Caco-2 (cell line): ENCODE measurements around the gene IL18R1. TPM values are rescaled to one million over a fixed set of nuclear protein-coding genes. Genes with fewer than 3 reads are reported as not detected.

Experiments used
- BruUV-seq: library from RNA; stranded (reverse); fragments of 400-500 nt; replicated peaks from 2 replicates; lab custom pipeline; 2021; lab: Mats Ljungman, UMichigan
- CTCF ChIA-PET: fragments of 300-600 bp; sonication (Branson Sonifier 250); formaldehyde crosslinking; loops from one replicate; lab custom pipeline; 2022; ENCODE audit warnings: antibody characterized with exemption; lab: Charles Lee
- POLR2A ChIA-PET: fragments of 300-600 bp; sonication (Branson Sonifier 250); formaldehyde crosslinking; loops from one replicate; lab custom pipeline; 2022; ENCODE audit warnings: antibody characterized with exemption; lab: Charles Lee
- DNase-seq, 2 experiments: peaks; one replicate each; pipeline versions ENCODE4 v3.0.0 to v3.0.0-alpha.2; 2020 to 2022
- H3K27me3 ChIP-seq: replicated peaks from 2 replicates; pipeline ENCODE4 v1.6.0; 2011; ENCODE audit warnings: low read length; ENCODE audit not compliant: control insufficient read depth, insufficient read depth
- H3K36me3 ChIP-seq: 2 replicates; pipeline ENCODE4 v1.5.1; 2011; ENCODE audit warnings: low read length; ENCODE audit not compliant: control insufficient read depth, insufficient read depth
- H3K4me1 ChIP-seq: fragments of 250-450 bp; sonication (Bioruptor Pico); 2 replicates; pipeline ENCODE4 v1.5.1; 2020; ENCODE audit warnings: mild to moderate bottlenecking
- H3K4me3 ChIP-seq: 2 replicates; pipeline ENCODE4 v1.5.1; 2011; ENCODE audit warnings: low read depth, mild to moderate bottlenecking, control low read depth, low read length
- H3K9me3 ChIP-seq: fragments of 250-450 bp; sonication (Bioruptor Pico); 2 replicates; pipeline ENCODE4 v1.5.1; 2020; ENCODE audit warnings: mild to moderate bottlenecking, moderate library complexity
- H3K27ac Mint-ChIP-seq: one replicate; pipeline ENCODE4 v1.8.0; 2022; ENCODE audit warnings: mixed read lengths; ENCODE audit not compliant: unreplicated experiment
- H3K27me3 Mint-ChIP-seq: one replicate; pipeline ENCODE4 v1.8.0; 2022; ENCODE audit warnings: mixed read lengths; ENCODE audit not compliant: insufficient read depth, unreplicated experiment
- H3K36me3 Mint-ChIP-seq: one replicate; pipeline ENCODE4 v1.8.0; 2022; ENCODE audit warnings: mild to moderate bottlenecking, mixed read lengths; ENCODE audit not compliant: insufficient read depth, unreplicated experiment
- H3K4me1 Mint-ChIP-seq: one replicate; pipeline ENCODE4 v1.8.0; 2022; ENCODE audit warnings: low read depth, mixed read lengths; ENCODE audit not compliant: unreplicated experiment
- H3K4me3 Mint-ChIP-seq: one replicate; pipeline ENCODE4 v1.8.0; 2022; ENCODE audit warnings: mild to moderate bottlenecking, moderate library complexity, mixed read lengths; ENCODE audit not compliant: unreplicated experiment
- H3K9me3 Mint-ChIP-seq: one replicate; pipeline ENCODE4 v1.8.0; 2022; ENCODE audit warnings: mixed read lengths; ENCODE audit not compliant: unreplicated experiment
- CTCF ChIP-seq, 2 experiments: fragments of 200-600 bp in 1 of 2; IDR thresholded peaks; 1 replicate in 1 of 2; 2 replicates in 1 of 2; pipeline versions ENCODE4 v1.5.1 to v1.8.0; 2011 to 2022; ENCODE audit warnings: antibody characterized with exemption in 1 of 2, control low read depth in 1 of 2, inconsistent platforms in 1 of 2, low read depth in 1 of 2, low read length in 1 of 2, mild to moderate bottlenecking in 1 of 2, moderate library complexity in 1 of 2; ENCODE audit not compliant: insufficient read depth in 1 of 2, severe bottlenecking in 1 of 2, unreplicated experiment in 1 of 2
- intact Hi-C: fragments of 100-400 bp; cut with micrococcal nuclease; formaldehyde crosslinking; loops from one replicate; pipeline ENCODE4 v1.10.0; 2022; ENCODE audit not compliant: unreplicated experiment
- total RNA-seq: library from RNA; stranded (reverse); gene quantifications from 2 replicates; pipeline ENCODE4 v1.2.3, GENCODE V29; 2022

The IL18R1 gene
- total RNA-seq, 1 experiment from 2014 or later: not detected

GRCh38 chr2:102342888-102343287 lies 12.7 kb upstream of the IL18R1 start:
- Histone ChIP-seq H3K9me3 (no peaks in the 10 kb centered on the region), H3K4me3 (no peak overlapping the region), H3K4me1 (no peaks in the 10 kb centered on the region), H3K36me3 (no peaks in the 10 kb centered on the region), H3K27me3 (peaks cover 1% of the 10 kb centered on the region)
- no TSS peak for BruUV-seq
- no peaks in the 10 kb centered on the region for H3K4me1 Mint-ChIP-seq
- no peak for TF ChIP-seq CTCF (IDR thresholded peaks at IDR 0.05; ENCODE audit: insufficient read depth in 1 of 2, low read depth in 1 of 2, low read length in 1 of 2, severe bottlenecking in 1 of 2, unreplicated experiment in 1 of 2)
- peaks cover 7% of the 10 kb centered on the region for H3K27me3 Mint-ChIP-seq
- H3K27ac Mint-ChIP-seq: no peak overlapping the region
- CTCF ChIA-PET: interaction anchor here (0.6 kb wide), 1 partner anchor 70 kb away, joined by 3 read pairs; no protein-coding TSS in a partner anchor
- no peaks in the 10 kb centered on the region for H3K9me3 Mint-ChIP-seq
- POLR2A ChIA-PET: no interaction called here
- intact Hi-C loops: no loop called here
- H3K4me3 Mint-ChIP-seq: no peak overlapping the region
- H3K36me3 Mint-ChIP-seq: no peaks in the 10 kb centered on the region
- DNase-seq: no peak

GRCh38 chr2:102344397-102344796 lies 11.2 kb upstream of the IL18R1 start:
- Mint-ChIP-seq H3K4me3 (no peak overlapping the region), H3K9me3 (no peaks in the 10 kb centered on the region), H3K4me1 (no peaks in the 10 kb centered on the region), H3K27me3 (peaks cover 7% of the 10 kb centered on the region), H3K36me3 (no peaks in the 10 kb centered on the region), H3K27ac (no peak overlapping the region)
- no peak for DNase-seq
- BruUV-seq: no TSS peak
- no peaks in the 10 kb centered on the region for H3K9me3 ChIP-seq
- H3K36me3 ChIP-seq: no peaks in the 10 kb centered on the region
- ChIA-PET CTCF (no interaction called here), POLR2A (no interaction called here)
- intact Hi-C loops: no loop called here
- TF ChIP-seq CTCF (IDR thresholded peaks at IDR 0.05; ENCODE audit: insufficient read depth in 1 of 2, low read depth in 1 of 2, low read length in 1 of 2, severe bottlenecking in 1 of 2, unreplicated experiment in 1 of 2): no peak
- peaks cover 1% of the 10 kb centered on the region for H3K27me3 ChIP-seq
- no peaks in the 10 kb centered on the region for H3K4me1 ChIP-seq
- H3K4me3 ChIP-seq: no peak overlapping the region

GRCh38 chr2:102345329-102345920 lies 10.2 kb upstream of the IL18R1 start:
- Histone ChIP-seq H3K4me3 (no peak overlapping the region), H3K9me3 (no peaks in the 10 kb centered on the region), H3K36me3 (no peaks in the 10 kb centered on the region), H3K27me3 (peaks cover 1% of the 10 kb centered on the region), H3K4me1 (no peaks in the 10 kb centered on the region)
- no TSS peak for BruUV-seq
- no peak overlapping the region for H3K27ac Mint-ChIP-seq
- H3K9me3 Mint-ChIP-seq: no peaks in the 10 kb centered on the region
- no peaks in the 10 kb centered on the region for H3K4me1 Mint-ChIP-seq
- CTCF ChIA-PET: no interaction called here
- DNase-seq: no peak
- no peak overlapping the region for H3K4me3 Mint-ChIP-seq
- TF ChIP-seq CTCF (IDR thresholded peaks at IDR 0.05; ENCODE audit: insufficient read depth in 1 of 2, low read depth in 1 of 2, low read length in 1 of 2, severe bottlenecking in 1 of 2, unreplicated experiment in 1 of 2): no peak
- no peaks in the 10 kb centered on the region for H3K36me3 Mint-ChIP-seq
- POLR2A ChIA-PET: no interaction called here
- intact Hi-C loops: no loop called here
- peaks cover 7% of the 10 kb centered on the region for H3K27me3 Mint-ChIP-seq
